ENCODE measurements around the gene PTH1R.

DNA sequence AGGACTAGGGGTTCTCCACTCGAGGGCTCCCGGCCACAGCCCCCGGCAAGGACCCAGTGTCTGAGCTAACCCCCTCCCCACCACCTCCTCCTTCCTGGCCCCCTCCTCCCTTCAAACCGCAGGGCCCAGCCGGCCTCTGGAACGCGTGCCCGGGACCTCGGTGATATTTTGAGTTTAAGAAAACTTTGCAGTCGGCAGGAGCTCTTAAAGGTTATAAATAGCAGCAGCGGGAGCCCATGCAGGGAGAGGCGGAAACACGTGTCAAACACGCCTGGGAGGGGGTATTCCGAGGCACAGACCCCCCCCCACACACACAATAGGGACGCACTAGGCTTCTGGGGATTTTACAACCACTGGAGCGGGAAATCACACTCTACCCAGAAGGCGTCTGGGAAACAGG lies 3.1 kb upstream of the PTH1R start:
- TF ChIP-seq, protein P1, sequence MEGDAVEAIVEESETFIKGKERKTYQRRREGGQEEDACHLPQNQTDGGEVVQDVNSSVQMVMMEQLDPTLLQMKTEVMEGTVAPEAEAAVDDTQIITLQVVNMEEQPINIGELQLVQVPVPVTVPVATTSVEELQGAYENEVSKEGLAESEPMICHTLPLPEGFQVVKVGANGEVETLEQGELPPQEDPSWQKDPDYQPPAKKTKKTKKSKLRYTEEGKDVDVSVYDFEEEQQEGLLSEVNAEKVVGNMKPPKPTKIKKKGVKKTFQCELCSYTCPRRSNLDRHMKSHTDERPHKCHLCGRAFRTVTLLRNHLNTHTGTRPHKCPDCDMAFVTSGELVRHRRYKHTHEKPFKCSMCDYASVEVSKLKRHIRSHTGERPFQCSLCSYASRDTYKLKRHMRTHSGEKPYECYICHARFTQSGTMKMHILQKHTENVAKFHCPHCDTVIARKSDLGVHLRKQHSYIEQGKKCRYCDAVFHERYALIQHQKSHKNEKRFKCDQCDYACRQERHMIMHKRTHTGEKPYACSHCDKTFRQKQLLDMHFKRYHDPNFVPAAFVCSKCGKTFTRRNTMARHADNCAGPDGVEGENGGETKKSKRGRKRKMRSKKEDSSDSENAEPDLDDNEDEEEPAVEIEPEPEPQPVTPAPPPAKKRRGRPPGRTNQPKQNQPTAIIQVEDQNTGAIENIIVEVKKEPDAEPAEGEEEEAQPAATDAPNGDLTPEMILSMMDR (optimal IDR thresholded peaks at IDR 0.05 in 1 of 3, IDR thresholded peaks at IDR 0.05 in 1 of 3, conservative IDR thresholded peaks at IDR 0.05 in 1 of 3; ENCODE audit: extremely low read depth in 1 of 3, insufficient read depth in 2 of 3, low read length in 3 of 3) = no peak
- TF ChIP-seq EZH2 (IDR thresholded peaks at IDR 0.05; ENCODE audit: low read length) = no peak
